ENCODE results near the gene PRKAG2. TPM values are rescaled to one million over a fixed set of nuclear protein-coding genes. Genes with fewer than 3 reads are reported as not detected.
"Not testable (repeated sequence)": the region's sequence is repeated elsewhere in the genome, so short reads cannot be mapped to it uniquely, and the experiment has no call there.

Gene PRKAG2
- total RNA-seq, 1 donor from 2014 or later, result 17.9 TPM

DNA sequence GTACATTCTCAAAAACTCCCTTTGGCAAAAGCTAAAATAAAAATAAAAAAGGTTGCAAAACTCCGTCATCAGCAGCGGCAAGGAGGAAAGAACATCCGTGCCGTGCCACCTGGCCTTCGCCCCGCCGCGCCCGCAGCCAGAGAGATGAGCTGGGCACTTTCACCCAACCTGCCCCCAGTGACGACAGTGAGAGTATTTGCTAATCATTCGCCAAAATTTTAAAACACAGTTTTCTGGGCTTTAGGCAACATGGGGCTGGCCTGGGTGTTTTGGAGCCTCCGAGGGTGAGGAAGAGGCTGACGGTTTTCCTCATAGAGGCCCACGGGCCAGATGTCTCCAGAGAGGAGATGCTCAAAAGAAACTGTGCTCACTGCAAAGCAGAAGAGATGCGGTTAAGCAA, 128.2 kb downstream of the PRKAG2 start:
- Mint-ChIP-seq H3K9me3 (no peaks in the 10 kb centered on the region), H3K27me3 (no peaks in the 10 kb centered on the region), H3K36me3 (peaks cover 3% of the 10 kb centered on the region), H3K4me1 (ENCODE audit: unreplicated experiment) (peaks cover 8% of the 10 kb centered on the region), H3K4me3 (no peak overlapping the region), H3K27ac (no peak overlapping the region)
- TF ChIP-seq, protein P1, sequence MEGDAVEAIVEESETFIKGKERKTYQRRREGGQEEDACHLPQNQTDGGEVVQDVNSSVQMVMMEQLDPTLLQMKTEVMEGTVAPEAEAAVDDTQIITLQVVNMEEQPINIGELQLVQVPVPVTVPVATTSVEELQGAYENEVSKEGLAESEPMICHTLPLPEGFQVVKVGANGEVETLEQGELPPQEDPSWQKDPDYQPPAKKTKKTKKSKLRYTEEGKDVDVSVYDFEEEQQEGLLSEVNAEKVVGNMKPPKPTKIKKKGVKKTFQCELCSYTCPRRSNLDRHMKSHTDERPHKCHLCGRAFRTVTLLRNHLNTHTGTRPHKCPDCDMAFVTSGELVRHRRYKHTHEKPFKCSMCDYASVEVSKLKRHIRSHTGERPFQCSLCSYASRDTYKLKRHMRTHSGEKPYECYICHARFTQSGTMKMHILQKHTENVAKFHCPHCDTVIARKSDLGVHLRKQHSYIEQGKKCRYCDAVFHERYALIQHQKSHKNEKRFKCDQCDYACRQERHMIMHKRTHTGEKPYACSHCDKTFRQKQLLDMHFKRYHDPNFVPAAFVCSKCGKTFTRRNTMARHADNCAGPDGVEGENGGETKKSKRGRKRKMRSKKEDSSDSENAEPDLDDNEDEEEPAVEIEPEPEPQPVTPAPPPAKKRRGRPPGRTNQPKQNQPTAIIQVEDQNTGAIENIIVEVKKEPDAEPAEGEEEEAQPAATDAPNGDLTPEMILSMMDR (conservative IDR thresholded peaks at IDR 0.05), result no peak
- DNase-seq (ENCODE audit: extremely low spot score, unreplicated experiment), result no peak

DNA sequence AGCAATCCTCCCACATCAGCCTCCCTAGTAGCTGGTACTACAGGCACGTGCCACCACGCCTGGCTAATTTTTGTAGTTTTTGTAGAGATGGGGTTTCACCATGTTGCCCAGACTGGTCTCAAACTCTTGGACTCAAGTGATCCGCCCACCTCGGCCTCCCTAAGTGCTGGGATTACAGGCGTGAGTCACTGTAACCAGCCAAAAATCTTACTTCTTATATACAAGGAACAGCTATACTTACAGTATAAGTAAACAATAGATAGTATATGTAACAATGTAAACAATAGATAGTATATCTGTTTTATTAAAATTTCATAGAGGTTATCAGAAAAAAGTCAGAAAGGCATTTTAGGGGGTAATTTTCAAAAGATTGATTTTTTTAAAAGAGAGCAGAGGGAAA, 128.9 kb downstream of the PRKAG2 start:
- H3K4me3 Mint-ChIP-seq, result not testable (repeated sequence)

DNA sequence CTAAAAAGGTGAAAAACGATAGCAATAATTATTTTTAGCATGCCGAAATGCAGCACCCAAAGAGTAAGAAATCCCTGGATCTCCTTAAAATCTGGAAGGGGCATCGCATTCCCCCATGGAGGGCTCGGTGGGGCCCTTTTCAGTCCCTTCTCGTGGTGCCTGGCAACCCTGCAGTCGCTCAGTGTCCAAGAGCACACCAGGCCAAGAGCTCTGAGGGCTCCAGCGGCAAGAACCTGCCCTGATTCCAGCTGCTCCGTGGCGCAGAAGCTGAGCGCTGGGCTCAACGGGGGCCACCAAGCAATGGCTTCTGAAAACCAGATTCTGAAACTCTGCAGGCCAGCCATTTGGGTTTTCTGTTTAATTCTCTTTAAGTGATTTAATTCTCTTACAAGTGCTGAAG, 131.2 kb downstream of the PRKAG2 start:
- H3K36me3 Mint-ChIP-seq, result no peaks in the 10 kb centered on the region
- TF ChIP-seq, protein P1 (conservative IDR thresholded peaks at IDR 0.05), result no peak
- no peak for DNase-seq (ENCODE audit: extremely low spot score, unreplicated experiment)
- peaks cover 18% of the 10 kb centered on the region for H3K4me1 Mint-ChIP-seq (ENCODE audit: unreplicated experiment)
- peak overlapping the region; percentile 85 for H3K27ac Mint-ChIP-seq
- H3K9me3 Mint-ChIP-seq, result no peaks in the 10 kb centered on the region
- no peaks in the 10 kb centered on the region for H3K27me3 Mint-ChIP-seq
- H3K4me3 Mint-ChIP-seq, result no peak overlapping the region

More for the DNA sequence above, 128.9 kb downstream of the PRKAG2 start:
- not testable (repeated sequence) for H3K36me3 Mint-ChIP-seq; H3K27me3 Mint-ChIP-seq; DNase-seq (ENCODE audit: extremely low spot score, unreplicated experiment); H3K9me3 Mint-ChIP-seq; H3K27ac Mint-ChIP-seq
- H3K4me1 Mint-ChIP-seq (ENCODE audit: unreplicated experiment), result peaks cover 15% of the 10 kb centered on the region

DNA sequence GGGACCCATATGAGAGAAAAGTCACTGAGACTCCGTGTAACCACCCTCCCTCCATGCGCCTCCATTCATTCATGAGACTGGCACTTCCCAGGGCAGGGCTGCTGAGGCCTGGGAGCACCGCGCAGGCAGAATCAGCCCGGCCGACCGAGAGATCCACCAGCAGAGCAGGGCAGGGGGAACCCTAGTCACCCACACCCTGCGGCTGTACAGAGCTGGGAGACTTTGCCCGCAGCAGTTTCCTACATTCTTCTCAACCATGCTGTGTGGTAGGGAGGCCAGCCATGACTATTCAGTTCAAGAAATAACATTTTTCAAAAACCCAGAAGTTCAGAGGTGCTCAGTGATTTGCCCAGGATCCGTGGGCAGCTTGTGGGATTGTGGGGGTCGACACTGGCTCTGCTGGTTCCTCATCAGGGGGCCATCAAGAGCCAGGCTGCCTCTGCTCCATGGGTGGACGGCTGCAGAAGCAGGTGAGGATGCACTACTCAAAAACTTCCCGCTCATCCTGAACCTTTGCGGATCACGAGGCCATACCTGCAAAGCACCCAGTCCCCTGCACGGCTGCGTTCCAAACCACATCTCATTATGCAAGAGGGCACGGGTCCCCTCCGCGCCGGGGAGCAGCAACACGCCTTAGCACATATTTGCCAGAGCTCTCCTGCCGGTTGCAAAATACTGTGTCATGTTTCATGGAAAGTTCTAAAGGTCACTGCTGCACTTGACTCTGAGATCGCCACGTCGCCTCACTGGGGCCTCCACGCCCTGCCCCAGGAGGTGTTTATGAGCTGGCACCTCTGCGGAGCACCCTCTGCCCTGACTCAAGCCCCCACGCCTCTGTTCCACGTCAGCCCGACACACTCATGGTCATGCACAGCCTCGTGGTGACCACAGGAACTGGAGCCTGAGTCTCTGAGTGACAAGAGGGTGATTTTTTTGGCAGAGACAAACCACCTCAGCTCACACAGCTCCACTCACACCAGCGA, 132.0 kb downstream of the PRKAG2 start:
- DNase-seq (ENCODE audit: extremely low spot score, unreplicated experiment), result no peak
- Mint-ChIP-seq H3K4me3 (peak overlapping the region; percentile 32), H3K27me3 (no peaks in the 10 kb centered on the region), H3K36me3 (no peaks in the 10 kb centered on the region), H3K27ac (peak overlapping the region; percentile 85), H3K4me1 (ENCODE audit: unreplicated experiment) (peaks cover 25% of the 10 kb centered on the region), H3K9me3 (no peaks in the 10 kb centered on the region)
- TF ChIP-seq, protein P1 (conservative IDR thresholded peaks at IDR 0.05), result peak; percentile 40

DNA sequence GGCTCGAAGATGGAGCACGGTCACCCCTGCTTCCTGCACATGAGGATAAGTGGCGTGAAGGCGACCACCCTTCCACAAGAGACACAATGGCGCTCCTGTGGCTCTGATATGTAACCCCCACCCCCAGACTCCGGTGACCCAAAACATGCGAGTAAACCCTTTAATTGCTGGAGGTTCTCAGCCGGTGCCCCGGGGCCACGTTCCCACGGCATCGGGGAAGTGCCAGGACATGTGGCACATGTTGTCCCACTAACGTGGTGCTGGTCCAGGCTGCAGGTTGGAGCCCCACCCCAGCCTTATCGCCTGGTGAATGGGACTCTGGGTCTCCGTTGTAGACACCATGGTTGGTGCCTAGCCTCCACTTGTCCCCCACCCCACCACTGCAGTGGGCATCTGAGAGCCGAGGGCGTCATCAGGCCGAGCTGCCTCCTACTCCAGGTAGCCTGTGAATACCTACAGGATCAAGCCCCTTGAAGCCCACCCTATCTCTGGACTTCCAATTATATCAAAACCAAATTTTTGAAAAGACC, 132.8 kb downstream of the PRKAG2 start:
- Mint-ChIP-seq H3K9me3 (no peaks in the 10 kb centered on the region), H3K27me3 (no peaks in the 10 kb centered on the region), H3K36me3 (no peaks in the 10 kb centered on the region), H3K4me3 (no peak overlapping the region), H3K4me1 (ENCODE audit: unreplicated experiment) (peaks cover 28% of the 10 kb centered on the region), H3K27ac (no peak overlapping the region)
- TF ChIP-seq, protein P1 (conservative IDR thresholded peaks at IDR 0.05), result no peak
- DNase-seq (ENCODE audit: extremely low spot score, unreplicated experiment), result no peak

DNA sequence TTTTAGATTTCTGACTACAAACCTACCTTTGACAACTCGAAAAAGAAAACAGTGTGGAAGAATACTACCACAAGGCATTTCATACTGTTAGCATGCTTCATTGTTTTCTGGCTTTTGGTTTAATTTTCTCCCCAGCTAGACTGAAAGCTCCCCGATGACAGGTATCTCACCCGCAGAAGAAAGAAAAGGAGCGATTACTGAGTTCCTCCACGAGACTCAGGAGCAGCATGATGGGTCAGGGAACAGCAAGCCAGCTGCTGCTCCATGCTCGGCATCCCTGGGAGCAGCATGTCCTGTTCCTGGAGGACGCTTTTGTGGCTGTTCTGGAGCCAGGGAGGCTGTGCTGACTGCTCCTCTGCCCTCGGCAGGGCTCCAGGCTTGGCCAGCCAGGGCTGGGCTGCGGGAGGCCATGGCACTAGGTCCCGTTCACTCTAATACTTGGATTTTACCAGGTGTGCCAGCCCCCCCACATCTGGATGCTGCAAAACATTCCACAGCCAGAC, 133.4 kb downstream of the PRKAG2 start:
- Mint-ChIP-seq H3K4me1 (ENCODE audit: unreplicated experiment) (peaks cover 28% of the 10 kb centered on the region), H3K27ac (no peak overlapping the region), H3K9me3 (no peaks in the 10 kb centered on the region)

More for the DNA sequence above, 133.4 kb downstream of the PRKAG2 start:
- no peak overlapping the region for H3K4me3 Mint-ChIP-seq
- no peak for DNase-seq (ENCODE audit: extremely low spot score, unreplicated experiment)
- no peaks in the 10 kb centered on the region for H3K36me3 Mint-ChIP-seq
- TF ChIP-seq, protein P1 (conservative IDR thresholded peaks at IDR 0.05), result no peak
- no peaks in the 10 kb centered on the region for H3K27me3 Mint-ChIP-seq

Measured in type B pancreatic cell (in vitro differentiated cells).